H9 (cell line): ENCODE measurements around the gene ZMIZ1. TPM values are rescaled to one million over a fixed set of nuclear protein-coding genes. Genes with fewer than 3 reads are reported as not detected.

ENCODE experiments used
- DNase-seq: peaks from one replicate; pipeline ENCODE4 v3.0.0-alpha.2; 2017
- H2AFZ ChIP-seq: one replicate; pipeline ENCODE4 v1.6.1; 2013; ENCODE audit warnings: mild to moderate bottlenecking, low read length, control low read depth, moderate library complexity
- H2AK5ac ChIP-seq: 2 replicates; pipeline ENCODE4 v1.6.1; 2013; ENCODE audit warnings: low read length, control low read depth, mixed read lengths; ENCODE audit not compliant: insufficient read length
- H2BK120ac ChIP-seq: one replicate; pipeline ENCODE4 v1.6.1; 2013; ENCODE audit warnings: low read depth, mild to moderate bottlenecking, low read length, control low read depth, inconsistent platforms; ENCODE audit not compliant: poor library complexity, severe bottlenecking
- H2BK12ac ChIP-seq: 2 replicates; pipeline ENCODE4 v1.6.1; 2013; ENCODE audit warnings: low read length, control low read depth, mixed read lengths, low read depth; ENCODE audit not compliant: insufficient read length
- H2BK15ac ChIP-seq: 2 replicates; pipeline ENCODE4 v1.6.1; 2013; ENCODE audit warnings: low read depth, low read length, control low read depth
- H2BK20ac ChIP-seq: one replicate; pipeline ENCODE4 v1.6.1; 2013; ENCODE audit warnings: low read depth, mild to moderate bottlenecking, low read length, control low read depth, inconsistent platforms; ENCODE audit not compliant: poor library complexity, severe bottlenecking
- H2BK5ac ChIP-seq: 2 replicates; pipeline ENCODE4 v1.6.1; 2013; ENCODE audit warnings: low read length, control low read depth, mixed read lengths; ENCODE audit not compliant: insufficient read length
- H3K14ac ChIP-seq: 2 replicates; pipeline ENCODE4 v1.6.1; 2013; ENCODE audit warnings: low read length, control low read depth; ENCODE audit not compliant: insufficient read depth
- H3K18ac ChIP-seq: 2 replicates; pipeline ENCODE4 v1.6.1; 2013; ENCODE audit warnings: low read depth, mild to moderate bottlenecking, mixed read lengths, low read length, control low read depth; ENCODE audit not compliant: insufficient read length
- H3K23ac ChIP-seq: 2 replicates; pipeline ENCODE4 v1.6.1; 2013; ENCODE audit warnings: low read length, control low read depth, mixed read lengths, low read depth; ENCODE audit not compliant: insufficient read length
- H3K23me2 ChIP-seq: 2 replicates; pipeline ENCODE4 v1.6.1; 2013; ENCODE audit warnings: low read depth, mild to moderate bottlenecking, mixed read lengths, low read length, control low read depth; ENCODE audit not compliant: insufficient read length, poor library complexity, severe bottlenecking
- H3K27ac ChIP-seq: 2 replicates; pipeline ENCODE4 v1.5.1; 2013; ENCODE audit warnings: low read length, control low read depth, mixed read lengths, low read depth; ENCODE audit not compliant: insufficient read length
- H3K27me3 ChIP-seq: 2 replicates; pipeline ENCODE4 v1.6.1; 2013; ENCODE audit warnings: low read length, control low read depth, inconsistent platforms; ENCODE audit not compliant: insufficient read depth
- H3K4ac ChIP-seq: 2 replicates; pipeline ENCODE4 v1.6.1; 2013; ENCODE audit warnings: low read depth, mild to moderate bottlenecking, control low read depth, inconsistent platforms, low read length, moderate library complexity
- H3K4me1 ChIP-seq: 2 replicates; pipeline ENCODE4 v1.6.1; 2013; ENCODE audit warnings: low read length, control low read depth, inconsistent platforms; ENCODE audit not compliant: insufficient read depth
- H3K4me2 ChIP-seq: 2 replicates; pipeline ENCODE4 v1.6.1; 2013; ENCODE audit warnings: low read length, control low read depth, mixed read lengths; ENCODE audit not compliant: insufficient read length, insufficient read depth
- H3K56ac ChIP-seq: 2 replicates; pipeline ENCODE4 v1.6.1; 2013; ENCODE audit warnings: low read depth, mild to moderate bottlenecking, mixed read lengths, low read length, control low read depth; ENCODE audit not compliant: insufficient read length
- H3K79me1 ChIP-seq: 2 replicates; pipeline ENCODE4 v1.6.1; 2013; ENCODE audit warnings: low read depth, mild to moderate bottlenecking, moderate library complexity, low read length, control low read depth, inconsistent platforms; ENCODE audit not compliant: insufficient read depth, poor library complexity, severe bottlenecking
- H3K79me2 ChIP-seq: 2 replicates; pipeline ENCODE4 v1.6.1; 2013; ENCODE audit warnings: low read length, control low read depth, inconsistent platforms; ENCODE audit not compliant: insufficient read depth
- H3K9ac ChIP-seq: 2 replicates; pipeline ENCODE4 v1.6.1; 2013; ENCODE audit warnings: low read length, control low read depth, mixed read lengths; ENCODE audit not compliant: insufficient read length; ENCODE audit errors: extremely low read depth
- H3K9me3 ChIP-seq: one replicate; pipeline ENCODE4 v1.6.1; 2013; ENCODE audit warnings: low read depth, low read length, inconsistent platforms; ENCODE audit not compliant: control insufficient read depth
- H3T11ph ChIP-seq: one replicate; pipeline ENCODE4 v1.6.1; 2013; ENCODE audit warnings: mild to moderate bottlenecking, low read length, control low read depth, inconsistent platforms
- H4K20me1 ChIP-seq: one replicate; pipeline ENCODE4 v1.6.1; 2013; ENCODE audit not compliant: control insufficient read depth, insufficient read length, insufficient read depth
- H4K5ac ChIP-seq: 2 replicates; pipeline ENCODE4 v1.6.1; 2013; ENCODE audit warnings: low read depth, mild to moderate bottlenecking, mixed read lengths, low read length, control low read depth; ENCODE audit not compliant: insufficient read length
- H4K8ac ChIP-seq: replicated peaks from 2 replicates; pipeline ENCODE4 v1.6.1; 2013; ENCODE audit warnings: low read length, control low read depth, mixed read lengths, low read depth; ENCODE audit not compliant: insufficient read length
- H4K91ac ChIP-seq: 2 replicates; pipeline ENCODE4 v1.6.1; 2013; ENCODE audit warnings: low read depth, mild to moderate bottlenecking, moderate library complexity, mixed read lengths, low read length, control low read depth; ENCODE audit not compliant: insufficient read length
- H3K27ac Mint-ChIP-seq, 3 experiments: 2 replicates in 2 of 3; 3 replicates in 1 of 3; pipeline ENCODE4 v1.8.0; 2020 to 2021; ENCODE audit warnings: mixed read lengths in 3 of 3, mild to moderate bottlenecking in 1 of 3, moderate library complexity in 1 of 3
- H3K27me3 Mint-ChIP-seq: 2 replicates; pipeline ENCODE4 v1.8.0; 2021; ENCODE audit warnings: low read depth, mild to moderate bottlenecking, moderate library complexity, mixed read lengths
- H3K36me3 Mint-ChIP-seq, 3 experiments: 2 replicates in 2 of 3; 3 replicates in 1 of 3; pipeline ENCODE4 v1.8.0; 2020 to 2021; ENCODE audit warnings: low read depth in 3 of 3, mixed read lengths in 3 of 3; ENCODE audit not compliant: insufficient read depth in 1 of 3
- H3K4me1 Mint-ChIP-seq, 2 experiments: 2 replicates each; pipeline ENCODE4 v1.8.0; 2020; ENCODE audit warnings: mixed read lengths in 2 of 2
- H3K4me3 Mint-ChIP-seq, 2 experiments: 2 replicates in 1 of 2; 3 replicates in 1 of 2; pipeline ENCODE4 v1.8.0; 2020 to 2021; ENCODE audit warnings: mild to moderate bottlenecking in 2 of 2, mixed read lengths in 2 of 2, moderate library complexity in 1 of 2
- H3K9me3 Mint-ChIP-seq, 2 experiments: 2 replicates in 1 of 2; 3 replicates in 1 of 2; pipeline ENCODE4 v1.8.0; 2020; ENCODE audit warnings: mild to moderate bottlenecking in 2 of 2, mixed read lengths in 2 of 2, moderate library complexity in 1 of 2
- WGBS: extraction: QIAGEN DNeasy Blood & Tissue Kit; methylation state at CpG from one replicate; pipeline ENCODE4 v1.1.7; 2013; ENCODE audit warnings: missing lambda C conversion rate, low lambda C conversion rate, mixed read lengths; ENCODE audit not compliant: insufficient read length; ENCODE audit errors: extremely low coverage; 5-methylcytosine and 5-hydroxymethylcytosine counted together
- total RNA-seq: library from RNA; stranded (reverse); gene quantifications from 2 replicates; pipeline ENCODE4 v1.2.1, GENCODE V29; 2021
- TF ChIP-seq, protein P1 (sequence below): fragments of 200-600 bp; sonication (generic); conservative IDR thresholded peaks from 3 replicates; pipeline ENCODE4 v1.8.0; 2021; ENCODE audit warnings: antibody characterized with exemption, mild to moderate bottlenecking

The ZMIZ1 gene
- total RNA-seq, 1 experiment from 2014 or later, result 36.9 TPM

DNA sequence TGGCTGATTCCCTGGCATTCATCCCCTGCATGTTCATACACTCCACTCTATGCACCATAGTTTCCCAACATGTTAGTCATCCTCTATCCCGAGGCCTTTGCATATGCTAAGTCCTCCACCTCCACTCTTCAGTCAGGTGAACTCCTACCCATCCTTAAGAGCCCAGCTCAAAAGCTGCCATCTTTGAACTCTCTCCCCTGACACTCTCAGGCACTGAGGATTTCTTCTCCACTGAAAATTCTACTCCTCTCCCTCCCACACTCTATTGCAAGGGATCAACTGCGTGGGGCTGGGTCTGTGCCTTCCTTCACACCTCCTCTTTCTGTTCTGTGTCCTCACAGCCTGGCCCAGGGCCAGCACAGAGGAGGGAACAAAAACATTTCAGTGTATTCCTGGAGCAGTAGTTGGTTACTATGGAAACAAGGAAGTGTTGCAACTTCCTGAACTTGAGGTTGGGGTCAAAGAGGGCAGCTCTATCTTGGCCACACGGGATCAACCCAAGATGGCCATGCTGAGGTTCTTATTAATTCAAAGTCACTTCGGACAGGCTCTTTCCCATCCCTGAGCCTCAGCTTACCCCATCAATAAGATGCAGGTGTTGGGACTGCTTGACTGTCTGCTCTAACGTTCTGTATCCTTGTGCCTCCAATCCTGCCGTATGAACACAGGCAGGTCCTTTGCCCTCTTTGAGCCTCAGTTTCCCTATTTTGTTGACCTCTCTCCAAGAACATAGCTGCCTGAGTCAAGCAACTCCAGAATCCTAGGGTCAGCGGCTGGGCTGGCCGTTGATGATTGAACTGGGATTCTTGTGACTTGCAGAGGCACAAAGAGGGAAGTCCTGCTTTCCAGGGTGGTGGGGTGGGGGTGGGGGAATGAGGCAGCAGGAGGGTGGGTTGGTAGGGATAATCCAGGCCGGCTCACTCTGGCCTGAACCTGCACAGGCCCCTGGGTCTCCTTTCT lies 15.5 kb downstream of the ZMIZ1 start:
- H3K79me1 ChIP-seq, result peaks cover 5% of the 10 kb centered on the region
- H3K18ac ChIP-seq, result no peak overlapping the region
- H3T11ph ChIP-seq, result no peak overlapping the region
- H4K5ac ChIP-seq, result no peak overlapping the region
- no peak overlapping the region for H2BK15ac ChIP-seq
- no peak overlapping the region for H3K27ac ChIP-seq
- H3K27me3 ChIP-seq, result no peaks in the 10 kb centered on the region
- no peak overlapping the region for H2BK12ac ChIP-seq
- H4K8ac ChIP-seq, result no peak overlapping the region
- no peak overlapping the region for H3K9ac ChIP-seq
- Mint-ChIP-seq H3K4me1 (peaks cover 52 to 65% of the 10 kb centered on the region in 2 experiments), H3K27ac (peak overlapping the region; percentile 56 to 96 (median 75); a peak in 6 of 7 replicates), H3K9me3 (no peaks in the 10 kb centered on the region), H3K36me3 (peaks cover 0 to 5% (median 0%) of the 10 kb centered on the region in 3 experiments; a peak in 2 of 7 replicates), H3K27me3 (peaks cover 1% of the 10 kb centered on the region; the same call in 1 of the 2 replicates), H3K4me3 (peak overlapping the region in 1 of 2 experiments; percentile 57; a peak in 1 of 5 replicates)
- H4K20me1 ChIP-seq, result no peaks in the 10 kb centered on the region
- peaks cover 10% of the 10 kb centered on the region for H3K4me1 ChIP-seq
- H4K91ac ChIP-seq, result no peak overlapping the region
- no peak overlapping the region for H3K56ac ChIP-seq
- H3K4ac ChIP-seq, result no peak overlapping the region
- H2BK5ac ChIP-seq, result no peak overlapping the region
- TF ChIP-seq, protein P1, sequence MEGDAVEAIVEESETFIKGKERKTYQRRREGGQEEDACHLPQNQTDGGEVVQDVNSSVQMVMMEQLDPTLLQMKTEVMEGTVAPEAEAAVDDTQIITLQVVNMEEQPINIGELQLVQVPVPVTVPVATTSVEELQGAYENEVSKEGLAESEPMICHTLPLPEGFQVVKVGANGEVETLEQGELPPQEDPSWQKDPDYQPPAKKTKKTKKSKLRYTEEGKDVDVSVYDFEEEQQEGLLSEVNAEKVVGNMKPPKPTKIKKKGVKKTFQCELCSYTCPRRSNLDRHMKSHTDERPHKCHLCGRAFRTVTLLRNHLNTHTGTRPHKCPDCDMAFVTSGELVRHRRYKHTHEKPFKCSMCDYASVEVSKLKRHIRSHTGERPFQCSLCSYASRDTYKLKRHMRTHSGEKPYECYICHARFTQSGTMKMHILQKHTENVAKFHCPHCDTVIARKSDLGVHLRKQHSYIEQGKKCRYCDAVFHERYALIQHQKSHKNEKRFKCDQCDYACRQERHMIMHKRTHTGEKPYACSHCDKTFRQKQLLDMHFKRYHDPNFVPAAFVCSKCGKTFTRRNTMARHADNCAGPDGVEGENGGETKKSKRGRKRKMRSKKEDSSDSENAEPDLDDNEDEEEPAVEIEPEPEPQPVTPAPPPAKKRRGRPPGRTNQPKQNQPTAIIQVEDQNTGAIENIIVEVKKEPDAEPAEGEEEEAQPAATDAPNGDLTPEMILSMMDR, result no peak
- H3K23ac ChIP-seq, result no peak overlapping the region
- H2BK120ac ChIP-seq, result no peak overlapping the region
- H2AK5ac ChIP-seq, result no peak overlapping the region
- H3K23me2 ChIP-seq, result no peaks in the 10 kb centered on the region
- DNase-seq, result no peak
- no peak overlapping the region for H3K14ac ChIP-seq
- H3K9me3 ChIP-seq, result no peaks in the 10 kb centered on the region
- WGBS, result no CpG with 5 or more reads among the region's 9 CpGs
- no peak overlapping the region for H2BK20ac ChIP-seq
- H3K79me2 ChIP-seq, result peaks cover 17% of the 10 kb centered on the region; the same call in 1 of the 2 replicates
- H3K4me2 ChIP-seq, result no peak overlapping the region
- H2AFZ ChIP-seq, result no peak overlapping the region
